ENCODE data around the gene NAALADL2.

GRCh38 chr3:174957081-174957480 is 97.9 kb downstream of the NAALADL2 start:
- TF ChIP-seq CTCF (conservative IDR thresholded peaks at IDR 0.05) (no peak), ZFX (IDR thresholded peaks at IDR 0.05) (no peak)
